AG10803 (cell line): ENCODE data around the gene IFITM5.

Experiments
- DNase-seq: peaks from one replicate; pipeline ENCODE4 v3.0.0; 2010; ENCODE audit warnings: low read depth
- H3K4me3 ChIP-seq: 2 replicates; pipeline ENCODE4 v1.5.1; 2011; ENCODE audit warnings: mild to moderate bottlenecking, low read length, control low read depth
- TF ChIP-seq, protein P1 (sequence below): conservative IDR thresholded peaks from 2 replicates; pipeline ENCODE4 v1.5.1; 2011; ENCODE audit warnings: mild to moderate bottlenecking, low read length, control low read depth, inconsistent platforms

Gene IFITM5

GRCh38 chr11:283405-284104 is 15.8 kb downstream of the IFITM5 start:
- no peak overlapping the region for H3K4me3 ChIP-seq
- TF ChIP-seq, protein P1, sequence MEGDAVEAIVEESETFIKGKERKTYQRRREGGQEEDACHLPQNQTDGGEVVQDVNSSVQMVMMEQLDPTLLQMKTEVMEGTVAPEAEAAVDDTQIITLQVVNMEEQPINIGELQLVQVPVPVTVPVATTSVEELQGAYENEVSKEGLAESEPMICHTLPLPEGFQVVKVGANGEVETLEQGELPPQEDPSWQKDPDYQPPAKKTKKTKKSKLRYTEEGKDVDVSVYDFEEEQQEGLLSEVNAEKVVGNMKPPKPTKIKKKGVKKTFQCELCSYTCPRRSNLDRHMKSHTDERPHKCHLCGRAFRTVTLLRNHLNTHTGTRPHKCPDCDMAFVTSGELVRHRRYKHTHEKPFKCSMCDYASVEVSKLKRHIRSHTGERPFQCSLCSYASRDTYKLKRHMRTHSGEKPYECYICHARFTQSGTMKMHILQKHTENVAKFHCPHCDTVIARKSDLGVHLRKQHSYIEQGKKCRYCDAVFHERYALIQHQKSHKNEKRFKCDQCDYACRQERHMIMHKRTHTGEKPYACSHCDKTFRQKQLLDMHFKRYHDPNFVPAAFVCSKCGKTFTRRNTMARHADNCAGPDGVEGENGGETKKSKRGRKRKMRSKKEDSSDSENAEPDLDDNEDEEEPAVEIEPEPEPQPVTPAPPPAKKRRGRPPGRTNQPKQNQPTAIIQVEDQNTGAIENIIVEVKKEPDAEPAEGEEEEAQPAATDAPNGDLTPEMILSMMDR = no peak
- DNase-seq = no peak

GRCh38 chr11:282630-283360 is 16.5 kb downstream of the IFITM5 start:
- TF ChIP-seq, protein P1 = no peak
- H3K4me3 ChIP-seq = no peak overlapping the region
- DNase-seq = no peak

- H3K4me3 ChIP-seq = no peak overlapping the region
- TF ChIP-seq, protein P1 = no peak
- no peak for DNase-seq
These were observed 17.2 kb downstream of the IFITM5 start for GRCh38 chr11:282171-282570.

- TF ChIP-seq, protein P1 = no peak
- H3K4me3 ChIP-seq = no peak overlapping the region
- DNase-seq = no peak
These were observed 17.7 kb downstream of the IFITM5 start for GRCh38 chr11:281486-282161.

- DNase-seq = no peak
- H3K4me3 ChIP-seq = no peak overlapping the region
- TF ChIP-seq, protein P1 = no peak
These were observed 18.4 kb downstream of the IFITM5 start for GRCh38 chr11:280706-281485.

DNA sequence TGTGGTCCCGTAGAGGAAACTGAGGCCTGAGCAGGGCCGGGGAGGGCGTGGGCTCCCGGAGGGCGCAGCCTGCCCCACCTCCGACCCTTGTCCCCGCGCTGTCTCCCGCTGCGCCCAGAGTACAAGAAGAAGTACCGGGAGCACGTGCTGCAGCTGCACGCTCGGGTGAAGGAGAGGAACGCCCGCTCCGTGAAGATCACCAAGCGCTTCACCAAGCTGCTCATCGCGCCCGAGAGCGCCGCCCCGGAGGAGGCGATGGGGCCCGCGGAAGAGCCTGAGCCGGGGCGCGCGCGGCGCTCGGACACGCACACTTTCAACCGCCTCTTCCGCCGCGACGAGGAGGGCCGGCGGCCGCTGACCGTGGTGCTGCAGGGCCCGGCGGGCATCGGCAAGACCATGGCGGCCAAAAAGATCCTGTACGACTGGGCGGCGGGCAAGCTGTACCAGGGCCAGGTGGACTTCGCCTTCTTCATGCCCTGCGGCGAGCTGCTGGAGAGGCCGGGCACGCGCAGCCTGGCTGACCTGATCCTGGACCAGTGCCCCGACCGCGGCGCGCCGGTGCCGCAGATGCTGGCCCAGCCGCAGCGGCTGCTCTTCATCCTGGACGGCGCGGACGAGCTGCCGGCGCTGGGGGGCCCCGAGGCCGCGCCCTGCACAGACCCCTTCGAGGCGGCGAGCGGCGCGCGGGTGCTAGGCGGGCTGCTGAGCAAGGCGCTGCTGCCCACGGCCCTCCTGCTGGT is 19.2 kb downstream of the IFITM5 start:
- H3K4me3 ChIP-seq = no peak overlapping the region
- peak; percentile 27 for DNase-seq
- TF ChIP-seq, protein P1 = no peak
